ENCODE data around the gene GALNT18.

Gene GALNT18

DNA sequence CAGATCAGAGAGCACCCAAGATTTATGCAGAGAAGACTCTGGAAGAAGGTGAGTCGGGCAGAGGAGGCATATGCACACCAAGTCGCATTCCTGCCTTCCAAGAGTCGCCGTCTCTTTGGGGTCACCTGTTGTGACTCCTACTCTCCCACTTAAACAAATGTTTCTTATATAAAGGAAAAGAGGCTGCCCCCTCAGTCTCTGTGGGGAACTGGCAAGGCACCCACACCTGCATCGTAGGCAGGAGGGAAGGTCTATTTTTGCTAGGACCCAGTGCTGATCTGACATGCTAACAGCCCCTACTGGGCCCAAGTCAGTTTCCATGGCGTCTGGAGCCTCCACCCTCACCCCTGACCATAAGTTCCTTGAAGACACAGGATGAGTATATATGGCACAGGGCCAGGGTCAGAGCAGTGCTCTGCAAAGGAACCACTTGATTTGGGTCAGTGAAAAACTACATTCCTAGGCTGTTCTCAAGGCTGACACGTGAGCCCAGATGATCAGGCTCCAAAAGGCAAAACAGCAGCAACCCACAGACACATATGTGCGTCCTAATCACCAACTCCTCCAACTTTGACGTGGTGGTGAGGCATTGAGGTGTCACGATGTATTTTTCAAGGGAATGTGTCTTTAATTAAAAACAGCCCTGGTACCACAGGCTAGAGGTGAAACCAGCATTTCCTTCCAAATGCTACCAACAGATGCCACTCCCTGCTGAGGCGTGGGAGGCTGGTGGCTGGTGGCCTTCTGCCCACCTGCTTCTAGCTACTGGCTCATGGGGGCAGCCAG is 213.2 kb downstream of the GALNT18 start:
- DNase-seq (ENCODE audit: low read depth in 2 of 2) = no peak

GRCh38 chr11:11407763-11408084 is 214.1 kb downstream of the GALNT18 start:
- no peak for DNase-seq (ENCODE audit: low read depth in 2 of 2)

DNA sequence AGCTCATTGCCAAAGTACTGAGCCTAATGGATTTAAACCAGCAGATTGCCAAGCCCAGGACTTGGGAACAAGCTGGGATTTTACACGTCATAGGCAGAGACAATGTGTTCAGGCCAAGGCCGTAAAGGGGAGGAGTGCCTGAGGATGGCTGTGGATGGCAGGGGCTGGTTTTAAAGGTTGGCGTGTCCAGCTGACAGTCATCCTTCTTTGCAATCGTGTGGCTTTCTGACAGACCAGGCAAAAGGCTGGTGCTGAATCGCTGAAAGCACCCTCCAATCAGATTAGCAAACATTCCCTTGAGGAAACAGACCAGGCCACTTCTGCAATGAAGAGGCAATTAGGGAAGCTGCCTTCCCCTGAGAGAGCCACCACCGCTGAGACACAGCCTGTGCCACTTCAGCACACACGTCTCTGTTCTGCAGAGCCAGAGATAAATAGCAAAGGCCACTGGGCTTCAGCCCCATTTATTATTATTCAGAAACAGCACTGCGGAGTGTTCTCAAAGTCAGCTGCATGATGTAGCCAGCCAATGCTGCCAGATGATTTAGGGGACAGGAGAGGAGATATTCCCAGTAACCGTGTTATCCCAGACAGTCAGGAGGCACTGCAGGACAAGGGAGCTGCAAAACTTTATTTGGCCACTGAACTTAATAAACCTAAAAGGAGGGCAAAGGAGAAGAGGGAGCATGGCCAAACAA is 214.6 kb downstream of the GALNT18 start:
- no peak for DNase-seq (ENCODE audit: low read depth in 2 of 2)

GRCh38 chr11:11406652-11407051 is 215.2 kb downstream of the GALNT18 start:
- no peak for DNase-seq (ENCODE audit: low read depth in 2 of 2)

GRCh38 chr11:11403763-11404725 is 217.8 kb downstream of the GALNT18 start:
- DNase-seq (ENCODE audit: low read depth in 2 of 2) = no peak

- DNase-seq (ENCODE audit: low read depth in 2 of 2) = no peak
These were observed 219.8 kb downstream of the GALNT18 start for GRCh38 chr11:11401960-11402535.

DNA sequence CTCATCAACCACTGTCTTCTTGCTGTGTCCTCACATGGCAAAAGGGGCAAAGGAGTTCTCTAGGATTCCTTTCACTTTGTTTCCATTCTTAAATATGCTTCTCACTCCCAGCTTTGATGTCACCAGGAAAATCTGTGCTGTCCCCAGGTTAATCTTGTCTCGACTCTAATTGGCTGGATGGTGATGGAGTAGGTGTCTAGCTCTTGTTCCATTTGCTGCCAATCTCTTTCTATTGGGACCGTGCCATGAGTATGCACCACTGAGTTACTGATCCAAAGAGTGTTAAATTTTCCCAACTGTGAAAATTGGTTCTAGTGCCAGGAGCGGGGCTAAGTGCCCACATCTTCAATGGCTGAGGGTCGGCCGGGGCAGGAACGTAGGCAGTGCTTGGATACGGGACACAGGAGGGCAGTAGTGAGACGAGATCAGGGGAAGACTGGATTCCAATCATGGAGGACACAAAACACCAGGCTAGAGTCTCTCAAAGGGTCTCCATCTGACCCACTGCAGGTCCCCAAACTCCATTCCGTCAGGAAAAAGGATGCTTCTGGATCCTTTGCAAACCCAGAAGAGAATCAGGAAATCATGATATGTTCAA is 221.1 kb downstream of the GALNT18 start:
- no peak for DNase-seq (ENCODE audit: low read depth in 2 of 2)

DNA sequence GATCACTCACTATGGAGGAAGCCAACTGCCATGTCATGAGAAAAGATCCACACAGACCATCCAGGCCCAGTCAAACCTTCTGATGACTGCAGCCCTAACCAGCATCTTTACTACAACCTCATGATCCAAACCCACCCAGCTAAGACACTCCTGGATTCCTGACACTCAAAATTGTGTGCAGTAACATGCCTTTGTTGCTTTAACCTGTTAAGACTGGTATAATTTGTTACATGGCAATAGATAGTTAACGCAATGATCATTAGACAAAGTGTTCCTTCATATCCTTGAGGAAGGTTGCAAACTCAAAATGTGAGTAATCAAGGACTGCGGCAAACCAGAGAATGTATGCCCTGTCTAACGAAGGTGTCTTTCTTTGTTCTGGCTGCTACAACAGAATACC is 221.7 kb downstream of the GALNT18 start:
- no peak for DNase-seq (ENCODE audit: low read depth in 2 of 2)

DNA sequence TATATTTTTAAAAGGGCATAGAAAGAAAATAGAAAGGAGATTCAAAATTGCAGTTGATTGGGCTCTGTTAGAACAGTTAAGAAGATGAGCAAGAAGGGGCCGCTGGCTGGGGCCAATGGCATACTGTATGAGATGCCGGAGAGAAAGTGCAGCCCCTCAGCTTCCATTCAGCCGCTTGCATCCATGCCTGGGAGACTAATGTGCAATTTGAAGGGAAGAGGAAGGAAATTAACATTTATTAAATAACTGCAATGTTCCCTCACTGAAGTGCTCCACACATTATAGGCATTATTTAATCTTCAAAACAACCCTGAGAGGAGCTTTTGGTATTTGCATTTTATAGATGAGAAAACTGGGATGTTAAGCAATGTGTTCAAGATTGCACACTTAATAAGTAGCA is 224.0 kb downstream of the GALNT18 start:
- no peak for DNase-seq (ENCODE audit: low read depth in 2 of 2)

GRCh38 chr11:11397036-11397415 is 224.8 kb downstream of the GALNT18 start:
- DNase-seq (ENCODE audit: low read depth in 2 of 2) = no peak

GRCh38 chr11:11396301-11397035 is 225.3 kb downstream of the GALNT18 start:
- no peak for DNase-seq (ENCODE audit: low read depth in 2 of 2)

GRCh38 chr11:11395126-11395525 is 226.7 kb downstream of the GALNT18 start:
- no peak for DNase-seq (ENCODE audit: low read depth in 2 of 2)

- no peak for DNase-seq (ENCODE audit: low read depth in 2 of 2)
These were observed 227.6 kb downstream of the GALNT18 start for GRCh38 chr11:11394241-11394640.

- DNase-seq (ENCODE audit: low read depth in 2 of 2) = no peak
These were observed 229.9 kb downstream of the GALNT18 start for GRCh38 chr11:11391796-11392463.

DNA sequence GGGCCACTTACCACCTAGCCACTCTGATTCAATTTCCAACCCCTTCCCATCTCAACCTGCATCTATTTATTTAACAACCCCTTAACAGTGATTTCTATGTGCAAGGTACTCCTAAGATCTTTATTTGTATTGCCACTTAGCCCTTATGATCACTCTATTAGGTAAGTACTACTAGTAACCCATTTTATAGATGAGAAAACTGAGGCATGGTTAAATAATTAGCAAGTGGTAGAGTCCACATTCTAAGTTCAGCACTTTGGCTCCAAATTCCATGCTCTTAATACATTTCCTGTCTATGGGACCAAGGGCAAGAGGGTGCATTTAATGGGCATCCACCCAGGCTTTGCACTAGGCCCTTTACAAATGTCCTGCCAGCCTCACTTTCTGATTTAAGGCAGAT is 230.6 kb downstream of the GALNT18 start:
- DNase-seq (ENCODE audit: low read depth in 2 of 2) = no peak

DNA sequence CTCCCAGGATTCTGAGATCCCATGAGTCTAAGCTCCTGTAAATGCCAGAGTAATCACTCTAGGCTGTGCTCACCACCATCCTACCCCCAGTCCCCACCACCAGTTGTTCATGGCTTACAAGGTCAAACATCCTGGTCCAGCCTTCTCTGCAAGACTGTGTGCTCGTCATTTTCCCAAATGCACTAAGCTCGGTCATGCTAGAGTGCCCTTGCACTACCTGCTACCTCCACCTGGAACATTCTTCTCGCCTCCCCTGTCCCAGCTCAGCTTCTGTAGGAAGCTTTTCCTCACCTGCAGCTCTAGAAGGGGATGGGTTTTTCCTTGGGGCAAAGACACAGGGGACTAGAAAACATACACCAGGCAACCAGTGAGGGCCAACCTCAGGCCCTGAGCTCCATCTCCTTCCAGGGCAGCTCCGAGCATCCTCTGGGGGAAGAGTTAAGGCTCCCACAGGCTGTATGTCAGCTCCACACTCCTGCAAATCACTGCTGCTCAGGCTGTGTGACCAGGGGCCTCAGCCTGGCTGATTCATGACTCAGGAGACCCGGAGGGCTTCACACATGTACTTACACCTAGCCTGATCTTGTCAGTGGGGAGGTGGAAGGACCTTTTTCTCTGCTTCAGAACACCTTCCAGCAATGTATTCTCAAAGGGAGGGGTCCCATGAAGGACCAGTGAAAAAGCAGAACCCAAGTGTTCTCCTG is 231.6 kb downstream of the GALNT18 start:
- DNase-seq (ENCODE audit: low read depth in 2 of 2) = no peak

- no peak for DNase-seq (ENCODE audit: low read depth in 2 of 2)
These were observed 232.6 kb downstream of the GALNT18 start for GRCh38 chr11:11389238-11389637.

GRCh38 chr11:11387622-11388305 is 234.0 kb downstream of the GALNT18 start:
- no peak for DNase-seq (ENCODE audit: low read depth in 2 of 2)

- no peak for DNase-seq (ENCODE audit: low read depth in 2 of 2)
These were observed 234.6 kb downstream of the GALNT18 start for GRCh38 chr11:11387207-11387606.
